HEK293 (cell line): ENCODE data around the gene LHFPL6.
A peak's percentile ranks its signal among the peaks of the same experiment; 100 is the strongest.

Experiments used
- CTCF ChIA-PET: fragments of 350-600 bp; formaldehyde crosslinking; extraction: SDS; loops from one replicate; lab custom pipeline; 2021; ENCODE audit warnings: antibody characterized with exemption; lab: Yijun Ruan, JAX
- POLR2A ChIA-PET: fragments of 300-600 bp; formaldehyde crosslinking; extraction: SDS; loops from one replicate; lab custom pipeline; 2020; ENCODE audit warnings: antibody characterized with exemption, inconsistent platforms; lab: Yijun Ruan, JAX
- H3K27ac ChIP-seq: fragments of 200-500 bp; sonication (Bioruptor generic); 2 replicates; pipeline ENCODE4 v1.5.1; 2014; ENCODE audit warnings: low read depth, low read length, control low read depth, inconsistent platforms; ENCODE audit errors: extremely low read depth
- H3K36me3 ChIP-seq, 2 experiments: fragments of 200-500 bp in 1 of 2; sonication (Bioruptor generic) in 1 of 2; 1 replicate in 1 of 2; 2 replicates in 1 of 2; pipeline ENCODE4 v1.5.1; 2014 to 2017; ENCODE audit warnings: inconsistent platforms in 2 of 2, low read length in 2 of 2; ENCODE audit not compliant: control insufficient read depth in 2 of 2, insufficient read depth in 1 of 2
- H3K4me1 ChIP-seq: fragments of 200-500 bp; sonication (Bioruptor generic); 2 replicates; pipeline ENCODE4 v1.5.1; 2014; ENCODE audit warnings: mild to moderate bottlenecking, low read length, inconsistent platforms; ENCODE audit not compliant: control insufficient read depth, insufficient read depth
- H3K4me3 ChIP-seq: 2 replicates; pipeline ENCODE4 v1.5.1; 2011; ENCODE audit warnings: low read depth, mild to moderate bottlenecking, control low read depth, low read length, moderate library complexity
- H3K9me3 ChIP-seq: fragments of 200-500 bp; sonication (Bioruptor generic); 2 replicates; pipeline ENCODE4 v1.5.1; 2014; ENCODE audit warnings: low read depth, low read length, inconsistent platforms; ENCODE audit not compliant: control insufficient read depth, insufficient read depth
- BCL11A ChIP-seq: fragments of 450-650 bp; formaldehyde crosslinking; IDR thresholded peaks from 2 replicates; pipeline ENCODE4 v1.5.1; 2016; ENCODE audit warnings: low read depth, missing biosample characterization, missing genetic modification characterization
- KLF8 ChIP-seq: fragments of 450-650 bp; formaldehyde crosslinking; IDR thresholded peaks from 2 replicates; pipeline ENCODE4 v1.5.1; 2016; ENCODE audit warnings: missing biosample characterization, missing genetic modification characterization
- MYNN ChIP-seq: fragments of 450-650 bp; formaldehyde crosslinking; IDR thresholded peaks from 2 replicates; pipeline ENCODE4 v1.5.1; 2016; ENCODE audit warnings: missing biosample characterization, missing genetic modification characterization, borderline replicate concordance
- OSR2 ChIP-seq: fragments of 450-650 bp; formaldehyde crosslinking; IDR thresholded peaks from 2 replicates; pipeline ENCODE4 v1.5.1; 2016; ENCODE audit warnings: missing biosample characterization, missing genetic modification characterization
- PRDM1 ChIP-seq: fragments of 450-650 bp; formaldehyde crosslinking; IDR thresholded peaks from 2 replicates; pipeline ENCODE4; 2016; ENCODE audit warnings: missing biosample characterization, missing genetic modification characterization
- PRDM6 ChIP-seq: fragments of 450-650 bp; formaldehyde crosslinking; IDR thresholded peaks from 2 replicates; pipeline ENCODE4 v1.5.1; 2017; ENCODE audit warnings: missing biosample characterization, missing genetic modification characterization
- RBAK ChIP-seq: fragments of 450-650 bp; formaldehyde crosslinking; IDR thresholded peaks from 2 replicates; pipeline ENCODE4 v1.5.1; 2016; ENCODE audit warnings: missing biosample characterization, missing genetic modification characterization
- TCF7L2 ChIP-seq: IDR thresholded peaks from 2 replicates; pipeline ENCODE4 v1.6.1; 2011; ENCODE audit warnings: low read depth, mild to moderate bottlenecking, inconsistent platforms, low read length, moderate library complexity, borderline replicate concordance
- ZBTB44 ChIP-seq: fragments of 450-650 bp; IDR thresholded peaks from 2 replicates; pipeline ENCODE4 v1.5.1; 2018; ENCODE audit warnings: missing biosample characterization, mild to moderate bottlenecking, missing genetic modification characterization
- ZBTB8A ChIP-seq: fragments of 450-650 bp; formaldehyde crosslinking; IDR thresholded peaks from 2 replicates; pipeline ENCODE4 v1.5.1; 2016; ENCODE audit warnings: missing biosample characterization, missing genetic modification characterization
- ZIC2 ChIP-seq: fragments of 450-650 bp; formaldehyde crosslinking; IDR thresholded peaks from 2 replicates; pipeline ENCODE4 v1.5.1; 2016; ENCODE audit warnings: missing biosample characterization, missing genetic modification characterization
- ZNF121 ChIP-seq: fragments of 450-650 bp; formaldehyde crosslinking; IDR thresholded peaks from 2 replicates; pipeline ENCODE4 v1.5.1; 2016; ENCODE audit warnings: missing biosample characterization, missing genetic modification characterization
- ZNF133 ChIP-seq: fragments of 450-650 bp; formaldehyde crosslinking; IDR thresholded peaks from 2 replicates; pipeline ENCODE4 v1.5.1; 2016; ENCODE audit warnings: missing biosample characterization, missing genetic modification characterization
- ZNF138 ChIP-seq: fragments of 450-650 bp; formaldehyde crosslinking; IDR thresholded peaks from 2 replicates; pipeline ENCODE4 v1.5.1; 2016; ENCODE audit warnings: missing biosample characterization, missing genetic modification characterization, borderline replicate concordance
- ZNF311 ChIP-seq: fragments of 450-650 bp; formaldehyde crosslinking; IDR thresholded peaks from 2 replicates; pipeline ENCODE4 v1.5.1; 2017; ENCODE audit warnings: missing biosample characterization, missing genetic modification characterization, borderline replicate concordance
- ZNF473 ChIP-seq: fragments of 450-650 bp; formaldehyde crosslinking; IDR thresholded peaks from 2 replicates; pipeline ENCODE4 v1.5.1; 2017; ENCODE audit warnings: missing biosample characterization, missing genetic modification characterization
- ZNF488 ChIP-seq: fragments of 450-650 bp; formaldehyde crosslinking; IDR thresholded peaks from 2 replicates; pipeline ENCODE4 v1.5.1; 2016; ENCODE audit warnings: missing biosample characterization, missing genetic modification characterization
- ZNF600 ChIP-seq: fragments of 450-650 bp; formaldehyde crosslinking; IDR thresholded peaks from 2 replicates; pipeline ENCODE4 v1.5.1; 2016; ENCODE audit warnings: missing biosample characterization, missing genetic modification characterization
- ZNF837 ChIP-seq: fragments of 450-650 bp; formaldehyde crosslinking; IDR thresholded peaks from 2 replicates; pipeline ENCODE4 v1.5.1; 2016; ENCODE audit warnings: missing biosample characterization, missing genetic modification characterization
- ZXDB ChIP-seq: fragments of 450-650 bp; formaldehyde crosslinking; IDR thresholded peaks from 2 replicates; pipeline ENCODE4 v1.5.1; 2016; ENCODE audit warnings: missing biosample characterization, missing genetic modification characterization
- TF ChIP-seq, protein P1 (sequence below): fragments of 450-650 bp; formaldehyde crosslinking; IDR thresholded peaks from 2 replicates; pipeline ENCODE4 v1.5.1; 2016; ENCODE audit warnings: missing biosample characterization, missing genetic modification characterization
- TF ChIP-seq, protein P2 (sequence below): fragments of 450-650 bp; formaldehyde crosslinking; IDR thresholded peaks from 2 replicates; pipeline ENCODE4 v1.5.1; 2016; ENCODE audit warnings: missing biosample characterization, missing genetic modification characterization

The LHFPL6 gene

DNA sequence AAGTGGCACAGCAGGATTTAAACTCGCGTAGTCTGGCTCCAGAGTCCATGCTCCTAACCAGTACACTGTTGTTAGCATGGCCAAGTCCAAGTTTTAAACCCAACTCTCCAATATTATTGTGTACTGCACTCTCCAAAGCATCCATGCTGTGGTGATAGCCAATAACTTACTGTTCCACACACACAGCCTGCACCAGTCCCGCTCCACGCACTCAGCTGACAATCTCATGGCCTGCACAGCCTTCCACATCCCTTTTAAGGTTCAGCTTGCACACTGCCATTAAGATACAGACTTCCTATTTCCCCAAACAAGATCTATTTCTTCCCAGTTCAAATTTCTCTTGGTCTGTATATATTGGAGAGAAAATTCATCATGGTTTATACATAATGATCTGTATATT lies 80.7 kb downstream of the LHFPL6 start:
- CTCF ChIA-PET, result interaction anchor here (0.6 kb wide), 1 partner anchor 19 kb away, joined by 4 read pairs; no protein-coding TSS in a partner anchor

GRCh38 chr13:39521701-39522100 lies 81.3 kb downstream of the LHFPL6 start:
- Histone ChIP-seq H3K4me3 (no peak overlapping the region), H3K9me3 (no peaks in the 10 kb centered on the region), H3K36me3 (no peaks in the 10 kb centered on the region), H3K27ac (no peak overlapping the region), H3K4me1 (no peaks in the 10 kb centered on the region)
- ChIA-PET POLR2A (no interaction called here), CTCF (interaction anchor here (0.6 kb wide), 1 partner anchor 18 kb away, joined by 4 read pairs; no protein-coding TSS in a partner anchor)
- TF ChIP-seq PRDM1 (tag by site-specific recombination), result peak; percentile 59; the same call in 1 of the 2 replicates
- no peak for TF ChIP-seq MYNN (tag by site-specific recombination)

More for the DNA sequence above, 80.7 kb downstream of the LHFPL6 start:
- no peaks in the 10 kb centered on the region for H3K4me1 ChIP-seq
- POLR2A ChIA-PET, result no interaction called here
- no peak overlapping the region for H3K4me3 ChIP-seq
- TF ChIP-seq ZNF121 (tag by site-specific recombination) (no peak), ZNF488 (tag by site-specific recombination) (no peak), ZNF133 (tag by site-specific recombination) (no peak), MYNN (tag by site-specific recombination) (no peak), ZNF138 (no peak), TCF7L2 (no peak), RBAK (tag by site-specific recombination) (no peak), ZXDB (tag by site-specific recombination) (no peak)
- TF ChIP-seq, protein P1, sequence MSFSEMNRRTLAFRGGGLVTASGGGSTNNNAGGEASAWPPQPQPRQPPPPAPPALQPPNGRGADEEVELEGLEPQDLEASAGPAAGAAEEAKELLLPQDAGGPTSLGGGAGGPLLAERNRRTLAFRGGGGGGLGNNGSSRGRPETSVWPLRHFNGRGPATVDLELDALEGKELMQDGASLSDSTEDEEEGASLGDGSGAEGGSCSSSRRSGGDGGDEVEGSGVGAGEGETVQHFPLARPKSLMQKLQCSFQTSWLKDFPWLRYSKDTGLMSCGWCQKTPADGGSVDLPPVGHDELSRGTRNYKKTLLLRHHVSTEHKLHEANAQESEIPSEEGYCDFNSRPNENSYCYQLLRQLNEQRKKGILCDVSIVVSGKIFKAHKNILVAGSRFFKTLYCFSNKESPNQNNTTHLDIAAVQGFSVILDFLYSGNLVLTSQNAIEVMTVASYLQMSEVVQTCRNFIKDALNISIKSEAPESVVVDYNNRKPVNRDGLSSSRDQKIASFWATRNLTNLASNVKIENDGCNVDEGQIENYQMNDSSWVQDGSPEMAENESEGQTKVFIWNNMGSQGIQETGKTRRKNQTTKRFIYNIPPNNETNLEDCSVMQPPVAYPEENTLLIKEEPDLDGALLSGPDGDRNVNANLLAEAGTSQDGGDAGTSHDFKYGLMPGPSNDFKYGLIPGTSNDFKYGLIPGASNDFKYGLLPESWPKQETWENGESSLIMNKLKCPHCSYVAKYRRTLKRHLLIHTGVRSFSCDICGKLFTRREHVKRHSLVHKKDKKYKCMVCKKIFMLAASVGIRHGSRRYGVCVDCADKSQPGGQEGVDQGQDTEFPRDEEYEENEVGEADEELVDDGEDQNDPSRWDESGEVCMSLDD, result no peak
- TF ChIP-seq, protein P2, sequence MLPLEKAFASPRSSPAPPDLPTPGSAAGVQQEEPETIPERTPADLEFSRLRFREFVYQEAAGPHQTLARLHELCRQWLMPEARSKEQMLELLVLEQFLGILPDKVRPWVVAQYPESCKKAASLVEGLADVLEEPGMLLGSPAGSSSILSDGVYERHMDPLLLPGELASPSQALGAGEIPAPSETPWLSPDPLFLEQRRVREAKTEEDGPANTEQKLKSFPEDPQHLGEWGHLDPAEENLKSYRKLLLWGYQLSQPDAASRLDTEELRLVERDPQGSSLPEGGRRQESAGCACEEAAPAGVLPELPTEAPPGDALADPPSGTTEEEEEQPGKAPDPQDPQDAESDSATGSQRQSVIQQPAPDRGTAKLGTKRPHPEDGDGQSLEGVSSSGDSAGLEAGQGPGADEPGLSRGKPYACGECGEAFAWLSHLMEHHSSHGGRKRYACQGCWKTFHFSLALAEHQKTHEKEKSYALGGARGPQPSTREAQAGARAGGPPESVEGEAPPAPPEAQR (tag by site-specific recombination), result no peak
- H3K27ac ChIP-seq, result no peak overlapping the region
- H3K9me3 ChIP-seq, result no peaks in the 10 kb centered on the region
- no peaks in the 10 kb centered on the region for H3K36me3 ChIP-seq

- POLR2A ChIA-PET, result no interaction called here
- no peak overlapping the region for H3K4me3 ChIP-seq
- CTCF ChIA-PET, result no interaction called here
Measured at GRCh38 chr13:39516096-39516495, 86.9 kb downstream of the LHFPL6 start.

GRCh38 chr13:39515224-39515714 lies 87.7 kb downstream of the LHFPL6 start:
- CTCF ChIA-PET, result no interaction called here
- POLR2A ChIA-PET, result no interaction called here
- H3K4me3 ChIP-seq, result no peak overlapping the region
- peaks cover 3% of the 10 kb centered on the region; the same call in 1 of the 2 replicates for H3K4me1 ChIP-seq
- no peaks in the 10 kb centered on the region for H3K36me3 ChIP-seq
- no peak overlapping the region for H3K27ac ChIP-seq
- H3K9me3 ChIP-seq, result no peaks in the 10 kb centered on the region
- no peak for TF ChIP-seq ZNF600 (tag by site-specific recombination)
- TF ChIP-seq PRDM6, result peak; percentile 86
- peak; percentile 62; the same call in 1 of the 2 replicates for TF ChIP-seq OSR2 (tag by site-specific recombination)
- no peak for TF ChIP-seq BCL11A (tag by site-specific recombination)
- peak; percentile 64; the same call in 1 of the 2 replicates for TF ChIP-seq ZBTB44 (tag by site-specific recombination)

More at GRCh38 chr13:39516096-39516495, 86.9 kb downstream of the LHFPL6 start:
- H3K4me1 ChIP-seq, result no peaks in the 10 kb centered on the region
- TF ChIP-seq ZIC2 (tag by site-specific recombination), result no peak
- no peak for TF ChIP-seq ZNF837 (tag by site-specific recombination)
- TF ChIP-seq ZBTB8A (tag by site-specific recombination), result no peak
- TF ChIP-seq KLF8 (tag by site-specific recombination), result no peak
- no peak for TF ChIP-seq ZNF311 (tag by site-specific recombination)
- no peak for TF ChIP-seq ZNF473 (tag by site-specific recombination)
- TF ChIP-seq, all 188 proteins: peak for 0
- H3K27ac ChIP-seq, result no peak overlapping the region
- no peaks in the 10 kb centered on the region for H3K9me3 ChIP-seq
- H3K36me3 ChIP-seq, result no peaks in the 10 kb centered on the region
